ENCODE results near the gene SHPK. TPM values are rescaled to one million over a fixed set of nuclear protein-coding genes. Genes with fewer than 3 reads are reported as not detected.

SHPK gene
- total RNA-seq, 5 donors from 2014 or later (not counting 1 experiment from before 2014, with no cell fraction given) = 6.4 to 12.3 (median 10.5) TPM

GRCh38 chr17:3669085-3669347 lies 33.0 kb upstream of the SHPK start:
- peak overlapping the region; percentile 88 to 92 (median 91) for H3K4me3 Mint-ChIP-seq
- H3K27ac Mint-ChIP-seq = peak overlapping the region; percentile 76 to 84
- Histone ChIP-seq H3K36me3 (ENCODE audit: control insufficient read depth in 2 of 2, extremely low read depth in 1 of 2, insufficient read depth in 1 of 2, low read length in 1 of 2) (peaks cover 0 to 13% of the 10 kb centered on the region in 2 donors), H3K27ac (ENCODE audit: low read length) (peak overlapping the region; percentile 70), H3K9me3 (no peaks in the 10 kb centered on the region), H3K4me1 (ENCODE audit: control insufficient read depth in 1 of 2, extremely low read depth in 1 of 2, insufficient read depth in 2 of 2, low read length in 2 of 2) (peaks cover 7 to 29% of the 10 kb centered on the region in 2 experiments), H3K27me3 (replicated peaks in 1 of 2; ENCODE audit: control insufficient read depth in 2 of 2, extremely low read depth in 1 of 2, insufficient read depth in 2 of 2, low read length in 1 of 2) (no peaks in the 10 kb centered on the region), H3K4me3 (ENCODE audit: control insufficient read depth in 1 of 2, extremely low read depth in 1 of 2, low read length in 1 of 2) (peak overlapping the region; percentile 80 to 100)
- H3K27me3 Mint-ChIP-seq = no peaks in the 10 kb centered on the region
- ChIA-PET POLR2A (no interaction called here), CTCF (no interaction called here)
- peaks cover 20 to 42% (median 32%) of the 10 kb centered on the region in 3 donors for H3K4me1 Mint-ChIP-seq
- DNase-seq (no peak), ATAC-seq (replicated peaks in 1 of 4) (no peak)
- no peaks in the 10 kb centered on the region for H3K9me3 Mint-ChIP-seq
- under 1% methylated on average over 32 of the region's 32 CpGs for WGBS (ENCODE audit: insufficient coverage)
- peaks cover 3% of the 10 kb centered on the region for H3K36me3 Mint-ChIP-seq

DNA sequence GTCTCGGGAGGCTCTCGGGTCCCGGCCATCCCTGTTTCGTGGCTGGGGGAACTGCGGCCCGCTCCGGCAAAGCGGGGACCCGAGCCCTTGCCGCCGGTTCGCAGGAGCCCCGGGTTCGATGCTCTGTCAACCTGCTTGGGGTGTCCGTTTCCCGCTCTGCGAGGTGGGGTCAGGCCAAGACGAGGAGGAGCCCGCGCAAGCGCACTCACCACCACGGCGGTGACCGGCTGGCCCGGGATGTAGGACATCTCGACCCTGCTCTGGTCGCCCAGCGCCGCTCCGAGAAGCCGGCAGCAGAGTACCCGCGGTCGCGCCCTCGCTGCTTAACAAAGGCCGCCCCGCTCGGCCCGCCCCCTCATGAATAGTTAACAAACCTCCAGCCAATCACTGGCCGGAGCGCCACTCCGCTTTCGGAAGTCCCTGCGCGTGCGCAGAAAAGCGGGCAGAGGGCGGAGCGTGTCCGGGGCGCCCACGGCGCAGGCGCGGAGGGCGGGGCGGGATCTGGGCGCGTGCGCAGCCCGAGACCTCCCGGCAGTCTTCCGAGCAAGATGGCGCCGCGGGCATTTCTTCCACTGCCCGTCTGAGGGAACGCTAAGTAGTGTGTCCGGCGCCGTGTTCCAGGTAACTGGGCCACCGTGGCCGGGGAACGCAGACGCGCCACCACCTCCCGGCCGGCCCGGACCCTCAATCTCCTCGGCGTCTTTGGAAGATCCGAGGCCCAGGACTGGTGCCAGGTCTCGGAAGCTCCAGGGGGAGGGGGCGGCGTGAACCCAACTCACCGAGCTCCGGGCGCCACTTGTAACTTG lies 32.4 kb upstream of the SHPK start, which contains the start of the genes EMC6 and TAX1BP3:
TSS of gene EMC6 (plus strand) at position 534 of the 806 bp plus-strand sequence. CDS start 335 bp downstream, outside the sequence.
TSS of gene TAX1BP3 (minus strand) at position 300 of the 806 bp plus-strand sequence. CDS start at position 248, 52 bp downstream.
- H3K4me3 ChIP-seq (ENCODE audit: control insufficient read depth in 1 of 2, extremely low read depth in 1 of 2, low read length in 1 of 2) = peak within 1 kb of the TSS; percentile 80 to 100
- H3K36me3 ChIP-seq (ENCODE audit: control insufficient read depth in 2 of 2, extremely low read depth in 1 of 2, insufficient read depth in 1 of 2, low read length in 1 of 2) = peaks cover 0 to 13% of the 10 kb centered on the region in 2 donors
- DNase-seq (peak; percentile 95 to 100 (median 98)), ATAC-seq (replicated peaks in 1 of 4) (peak; percentile 95)
- peaks cover 3% of the 10 kb centered on the region for H3K36me3 Mint-ChIP-seq
- H3K4me1 Mint-ChIP-seq = peaks cover 20 to 42% (median 32%) of the 10 kb centered on the region in 3 donors
- POLR2A ChIA-PET = no interaction called here
- WGBS (ENCODE audit: insufficient coverage) = under 1% methylated on average over 87 of the region's 89 CpGs
- H3K4me1 ChIP-seq (ENCODE audit: control insufficient read depth in 1 of 2, extremely low read depth in 1 of 2, insufficient read depth in 2 of 2, low read length in 2 of 2) = peaks cover 7 to 29% of the 10 kb centered on the region in 2 experiments
- peak within 1 kb of the TSS; percentile 76 to 84 for H3K27ac Mint-ChIP-seq
- H3K9me3 Mint-ChIP-seq = no peaks in the 10 kb centered on the region
- H3K4me3 Mint-ChIP-seq = peak within 1 kb of the TSS; percentile 88 to 92 (median 91)
- H3K27me3 ChIP-seq (replicated peaks in 1 of 2; ENCODE audit: control insufficient read depth in 2 of 2, extremely low read depth in 1 of 2, insufficient read depth in 2 of 2, low read length in 1 of 2) = no peaks in the 10 kb centered on the region
- H3K27me3 Mint-ChIP-seq = no peaks in the 10 kb centered on the region
- peak within 1 kb of the TSS; percentile 70 for H3K27ac ChIP-seq (ENCODE audit: low read length)
- CTCF ChIA-PET = no interaction called here
- H3K9me3 ChIP-seq = no peaks in the 10 kb centered on the region

GRCh38 chr17:3667366-3668278 lies 31.6 kb upstream of the SHPK start:
- no peak overlapping the region for H3K27ac ChIP-seq (ENCODE audit: low read length)

GRCh38 chr17:3666516-3666915 lies 30.5 kb upstream of the SHPK start:
- ChIA-PET CTCF (no interaction called here), POLR2A (interaction anchor here in 1 of 2 donors (1.0 kb wide), 1 partner anchor 30 kb away, joined by 4 read pairs; the partner anchor contains the start of genes CTNS and SHPK)
- Mint-ChIP-seq H3K27me3 (no peaks in the 10 kb centered on the region), H3K4me1 (peaks cover 20 to 39% (median 26%) of the 10 kb centered on the region in 3 donors), H3K36me3 (peaks cover 3% of the 10 kb centered on the region), H3K9me3 (no peaks in the 10 kb centered on the region), H3K4me3 (peak overlapping the region; percentile 41 to 92 (median 62)), H3K27ac (no peak overlapping the region)
- no peak for ATAC-seq (replicated peaks in 1 of 4)
- Histone ChIP-seq H3K9me3 (no peaks in the 10 kb centered on the region), H3K4me1 (ENCODE audit: control insufficient read depth in 1 of 2, extremely low read depth in 1 of 2, insufficient read depth in 2 of 2, low read length in 2 of 2) (peaks cover 7 to 29% of the 10 kb centered on the region in 2 experiments), H3K27me3 (replicated peaks in 1 of 2; ENCODE audit: control insufficient read depth in 2 of 2, extremely low read depth in 1 of 2, insufficient read depth in 2 of 2, low read length in 1 of 2) (no peaks in the 10 kb centered on the region), H3K27ac (ENCODE audit: low read length) (no peak overlapping the region), H3K36me3 (ENCODE audit: control insufficient read depth in 2 of 2, extremely low read depth in 1 of 2, insufficient read depth in 1 of 2, low read length in 1 of 2) (peaks cover 0 to 11% of the 10 kb centered on the region in 2 donors), H3K4me3 (ENCODE audit: control insufficient read depth in 1 of 2, extremely low read depth in 1 of 2, low read length in 1 of 2) (no peak overlapping the region)
- WGBS (ENCODE audit: insufficient coverage) = 96% methylated on average over 2 of the region's 6 CpGs
- DNase-seq = no peak

More at GRCh38 chr17:3667366-3668278, 31.6 kb upstream of the SHPK start:
- peak overlapping the region; percentile 88 to 92 (median 91) for H3K4me3 Mint-ChIP-seq
- no peaks in the 10 kb centered on the region for H3K9me3 Mint-ChIP-seq
- Histone ChIP-seq H3K9me3 (no peaks in the 10 kb centered on the region), H3K36me3 (ENCODE audit: control insufficient read depth in 2 of 2, extremely low read depth in 1 of 2, insufficient read depth in 1 of 2, low read length in 1 of 2) (peaks cover 0 to 16% of the 10 kb centered on the region in 2 donors), H3K4me1 (ENCODE audit: control insufficient read depth in 1 of 2, extremely low read depth in 1 of 2, insufficient read depth in 2 of 2, low read length in 2 of 2) (peaks cover 7 to 29% of the 10 kb centered on the region in 2 experiments), H3K27me3 (replicated peaks in 1 of 2; ENCODE audit: control insufficient read depth in 2 of 2, extremely low read depth in 1 of 2, insufficient read depth in 2 of 2, low read length in 1 of 2) (no peaks in the 10 kb centered on the region), H3K4me3 (ENCODE audit: control insufficient read depth in 1 of 2, extremely low read depth in 1 of 2, low read length in 1 of 2) (peak overlapping the region; percentile 80 to 100)
- H3K36me3 Mint-ChIP-seq = peaks cover 3% of the 10 kb centered on the region
- WGBS (ENCODE audit: insufficient coverage) = 13% methylated on average over 34 of the region's 39 CpGs
- no peak overlapping the region for H3K27ac Mint-ChIP-seq
- ChIA-PET POLR2A (interaction anchor here in 1 of 2 donors (1.0 kb wide), 1 partner anchor 31 kb away, joined by 4 read pairs; the partner anchor contains the start of genes CTNS and SHPK), CTCF (no interaction called here)
- DNase-seq (peak in 3 of 35 experiments; percentile 4 to 22 (median 8)), ATAC-seq (replicated peaks in 1 of 4) (peak; percentile 1 to 13 (median 4))
- H3K27me3 Mint-ChIP-seq = no peaks in the 10 kb centered on the region
- peaks cover 20 to 42% (median 32%) of the 10 kb centered on the region in 3 donors for H3K4me1 Mint-ChIP-seq

DNA sequence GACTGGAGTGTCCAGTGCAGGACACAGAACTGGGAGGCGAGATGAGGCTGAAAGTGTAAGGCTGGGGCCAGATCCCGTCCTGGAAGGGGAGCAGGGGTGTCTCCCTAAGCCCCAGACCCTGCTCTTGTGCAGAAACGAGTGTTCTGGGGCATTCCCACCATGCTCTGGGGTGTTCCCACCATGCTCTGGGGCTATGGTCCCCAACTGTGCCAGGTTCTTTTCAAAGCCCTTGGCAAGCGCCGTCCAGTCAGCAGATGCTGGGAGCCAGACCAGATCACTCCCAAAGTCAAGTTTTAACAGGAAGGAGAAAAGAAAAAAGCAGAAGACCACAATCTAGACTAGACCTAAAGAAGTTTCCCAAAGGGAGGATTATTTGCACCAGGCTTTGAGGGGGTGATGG lies 29.8 kb upstream of the SHPK start:
- no peak overlapping the region for H3K27ac ChIP-seq (ENCODE audit: low read length)
- H3K27me3 ChIP-seq (replicated peaks in 1 of 2; ENCODE audit: control insufficient read depth in 2 of 2, extremely low read depth in 1 of 2, insufficient read depth in 2 of 2, low read length in 1 of 2) = no peaks in the 10 kb centered on the region
- H3K27me3 Mint-ChIP-seq = no peaks in the 10 kb centered on the region
- ChIA-PET CTCF (no interaction called here), POLR2A (no interaction called here)
- H3K4me3 ChIP-seq (ENCODE audit: control insufficient read depth in 1 of 2, extremely low read depth in 1 of 2, low read length in 1 of 2) = no peak overlapping the region
- H3K36me3 ChIP-seq (ENCODE audit: control insufficient read depth in 2 of 2, extremely low read depth in 1 of 2, insufficient read depth in 1 of 2, low read length in 1 of 2) = peaks cover 0 to 8% of the 10 kb centered on the region in 2 donors
- no peak for DNase-seq
- peaks cover 7 to 29% of the 10 kb centered on the region in 2 experiments for H3K4me1 ChIP-seq (ENCODE audit: control insufficient read depth in 1 of 2, extremely low read depth in 1 of 2, insufficient read depth in 2 of 2, low read length in 2 of 2)
- H3K4me3 Mint-ChIP-seq = peak overlapping the region; percentile 41 to 92 (median 62)
- H3K9me3 ChIP-seq = no peaks in the 10 kb centered on the region
- H3K4me1 Mint-ChIP-seq = peaks cover 20 to 36% (median 26%) of the 10 kb centered on the region in 3 donors
- H3K9me3 Mint-ChIP-seq = no peaks in the 10 kb centered on the region
- no peak for ATAC-seq (replicated peaks in 1 of 4)
- 74% methylated on average over 3 of the region's 5 CpGs for WGBS (ENCODE audit: insufficient coverage)
- H3K36me3 Mint-ChIP-seq = peaks cover 3% of the 10 kb centered on the region
- H3K27ac Mint-ChIP-seq = no peak overlapping the region
